SK-N-MC (cell line): ENCODE measurements around the gene GNG4.

ENCODE experiments used
- EZH2 ChIP-seq: fragments of 200-600 bp; sonication (generic); IDR thresholded peaks from one replicate; pipeline ENCODE4 v1.6.1; 2017; ENCODE audit warnings: antibody characterized with exemption
- FOXP2 ChIP-seq: optimal IDR thresholded peaks from 2 replicates; pipeline ENCODE3; 2011; ENCODE audit warnings: mild to moderate bottlenecking, moderate library complexity; ENCODE audit not compliant: insufficient read depth; ENCODE audit errors: extremely low read length, control extremely low read depth
- POLR2AphosphoS5 ChIP-seq: IDR thresholded peaks from 2 replicates; pipeline ENCODE4 v1.6.1; 2012; ENCODE audit warnings: mild to moderate bottlenecking, low read depth, low read length, borderline replicate concordance

DNA sequence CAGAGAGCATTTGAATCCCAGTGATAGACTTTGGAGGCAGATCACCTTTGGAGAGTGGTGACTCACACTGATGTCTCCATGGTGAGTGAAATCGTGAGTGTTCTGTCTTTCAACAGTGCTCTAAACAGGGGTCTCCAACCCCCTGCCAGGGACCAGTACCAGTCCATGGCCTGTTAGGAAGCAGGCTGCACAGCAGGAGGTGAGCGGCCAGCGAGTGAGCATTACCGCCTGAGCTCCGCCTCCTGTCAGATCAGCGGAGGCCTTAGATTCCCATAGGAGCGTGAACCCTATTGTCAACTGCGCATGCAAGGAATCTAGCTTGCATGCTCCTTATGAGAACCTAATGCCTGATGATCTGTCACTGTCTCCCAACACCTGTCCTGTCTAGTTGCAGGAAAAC lies 83.5 kb downstream of the GNG4 start:
- TF ChIP-seq EZH2 (no peak), POLR2AphosphoS5 (no peak), FOXP2 (no peak)
